HG03139 (cell line): ENCODE results near the gene ZNF485.
"Not testable (repeated sequence)": the region's sequence is repeated elsewhere in the genome, so short reads cannot be mapped to it uniquely, and the experiment has no call there.

Source experiments
- ATAC-seq: cut with Tn5 transposase; IDR thresholded peaks from one replicate; pipeline ENCODE4 v1.9.1; 2021; ENCODE audit not compliant: unreplicated experiment

The ZNF485 gene

GRCh38 chr10:43601576-43601975 lies 4.7 kb upstream of the ZNF485 start:
- not testable (repeated sequence) for ATAC-seq

DNA sequence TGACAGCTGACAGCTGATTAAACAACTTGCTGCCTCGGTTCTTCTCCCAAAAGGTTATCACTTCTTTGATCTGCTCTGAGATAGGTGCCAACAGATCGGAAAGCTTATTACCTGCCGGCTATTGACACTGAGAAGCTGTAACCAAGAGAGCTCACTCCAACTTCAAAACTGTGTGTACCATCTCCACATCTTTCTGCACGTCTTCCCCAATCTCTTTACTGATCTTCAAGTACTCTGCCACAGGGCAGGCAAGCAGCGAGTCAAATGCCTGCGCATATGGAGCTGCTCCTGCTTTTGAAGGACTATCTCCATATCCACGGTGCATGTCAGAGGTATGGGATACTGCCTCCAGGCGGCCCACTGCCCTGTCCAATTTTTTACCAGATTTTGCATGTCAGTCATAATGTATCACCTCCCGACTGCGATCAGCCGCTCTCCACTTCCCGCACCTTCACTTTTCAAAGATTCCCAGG lies 352 bp upstream of the ZNF485 start:
- no peak for ATAC-seq

DNA sequence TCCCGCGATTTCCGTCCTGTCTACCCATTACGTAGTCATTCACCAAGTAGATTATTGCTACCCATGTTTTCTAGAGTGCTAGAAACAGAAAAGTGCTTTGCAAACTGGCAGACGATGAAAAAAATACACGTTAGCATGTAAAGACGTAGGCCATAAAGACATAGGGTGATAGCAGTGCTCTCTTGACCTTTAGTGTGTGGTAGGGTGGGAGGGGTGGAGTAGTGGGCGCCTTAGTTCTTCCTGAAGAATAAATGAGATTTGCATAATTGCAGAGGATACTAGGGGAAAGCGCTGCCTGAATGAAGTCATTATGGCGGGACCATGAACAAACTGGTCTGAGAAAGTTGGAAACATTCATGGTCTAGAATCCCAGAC lies 948 bp downstream of the ZNF485 start:
- no peak for ATAC-seq

GRCh38 chr10:43610636-43611035 lies 4.4 kb downstream of the ZNF485 start:
- ATAC-seq = no peak

DNA sequence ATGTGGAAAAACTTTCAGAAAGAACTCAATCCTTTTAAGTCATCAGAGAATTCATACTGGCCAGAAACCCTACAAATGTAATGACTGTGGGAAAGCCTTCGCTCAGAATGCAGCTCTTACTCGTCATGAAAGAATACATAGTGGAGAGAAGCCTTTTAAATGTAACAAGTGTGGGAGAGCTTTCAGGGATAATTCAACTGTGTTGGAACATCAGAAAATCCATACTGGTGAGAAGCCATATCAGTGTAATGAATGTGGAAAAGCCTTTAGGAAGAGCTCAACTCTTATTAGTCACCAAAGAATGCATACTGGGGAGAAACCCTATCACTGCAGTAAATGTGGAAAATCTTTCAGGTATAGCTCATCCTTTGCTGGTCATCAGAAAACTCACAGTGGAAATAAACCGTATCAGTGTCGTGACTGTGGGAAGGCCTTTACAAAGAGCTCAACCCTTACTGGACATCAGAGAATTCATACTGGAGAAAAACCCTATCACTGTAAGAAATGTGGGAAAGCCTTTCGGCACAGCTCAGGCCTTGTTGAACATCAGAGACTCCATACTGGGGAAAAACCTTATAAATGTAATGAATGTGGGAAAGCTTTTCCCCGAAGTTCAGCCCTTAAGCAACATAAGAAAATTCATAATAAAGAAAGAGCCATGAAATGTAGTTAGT lies 10.6 kb downstream of the ZNF485 start:
- ATAC-seq = no peak

GRCh38 chr10:43619368-43619767 lies 13.1 kb downstream of the ZNF485 start:
- ATAC-seq = no peak

- no peak for ATAC-seq
Measured at GRCh38 chr10:43622038-43622437, 15.8 kb downstream of the ZNF485 start.

GRCh38 chr10:43623351-43623750 lies 17.1 kb downstream of the ZNF485 start:
- ATAC-seq = no peak

DNA sequence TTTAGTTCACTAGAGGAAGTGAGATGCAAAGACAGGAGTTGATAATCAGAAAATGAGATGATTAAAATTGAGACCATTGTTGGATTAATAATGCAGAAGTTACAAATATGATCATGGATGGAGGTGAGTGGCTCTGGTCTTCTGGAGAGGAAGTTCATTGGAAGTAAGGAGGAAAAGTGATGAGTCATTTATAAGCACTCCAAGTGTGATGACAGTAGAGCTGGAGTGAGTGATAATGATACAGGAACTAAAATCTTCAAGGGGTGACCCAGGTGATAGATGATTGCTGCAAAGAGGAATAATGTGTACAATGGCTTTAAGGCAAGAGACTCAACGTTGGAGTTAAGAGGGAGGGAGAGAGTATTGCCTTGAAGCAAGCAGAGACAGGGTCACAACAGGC lies 21.7 kb downstream of the ZNF485 start:
- no peak for ATAC-seq

GRCh38 chr10:43628956-43629355 lies 22.7 kb downstream of the ZNF485 start:
- no peak for ATAC-seq

DNA sequence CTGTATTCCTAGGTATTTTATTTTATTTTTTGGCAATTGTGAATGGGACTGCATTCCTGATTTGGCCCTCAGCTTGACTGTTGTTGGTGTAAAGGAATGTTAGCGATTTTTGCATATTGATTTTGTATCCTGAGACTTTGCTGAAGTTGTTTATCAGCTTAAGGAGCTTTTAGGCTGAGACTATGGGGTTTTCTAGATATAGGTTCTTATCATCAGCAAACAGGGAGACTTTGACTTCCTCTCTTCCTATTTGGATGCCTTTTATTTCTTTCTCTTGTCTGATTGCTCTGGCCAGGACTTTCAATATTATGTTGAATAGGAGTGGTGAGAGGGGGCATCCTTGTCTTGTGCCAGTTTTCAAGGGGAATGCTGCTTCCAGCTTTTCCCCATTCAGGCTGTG lies 29.6 kb downstream of the ZNF485 start:
- not testable (repeated sequence) for ATAC-seq

DNA sequence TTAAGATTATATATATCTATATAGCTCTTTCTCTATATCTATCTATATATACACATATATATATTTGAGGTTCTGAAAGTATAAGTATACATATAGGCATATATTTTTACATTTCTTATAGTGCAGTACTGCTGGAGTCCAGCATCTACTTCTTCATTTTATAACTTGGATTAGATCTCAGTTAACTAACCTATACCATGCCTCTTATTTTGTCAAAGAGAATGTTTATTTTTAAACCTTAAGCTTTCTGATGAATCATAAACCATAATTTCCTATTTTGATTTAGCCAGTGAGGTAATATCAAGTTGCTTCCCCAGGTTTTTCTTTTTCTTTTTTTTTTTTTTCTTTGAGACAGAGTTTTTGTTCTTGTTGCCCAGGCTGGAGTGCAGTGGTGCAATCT lies 34.4 kb downstream of the ZNF485 start:
- ATAC-seq = no peak

GRCh38 chr10:43644252-43644651 lies 38.0 kb downstream of the ZNF485 start:
- ATAC-seq = no peak

DNA sequence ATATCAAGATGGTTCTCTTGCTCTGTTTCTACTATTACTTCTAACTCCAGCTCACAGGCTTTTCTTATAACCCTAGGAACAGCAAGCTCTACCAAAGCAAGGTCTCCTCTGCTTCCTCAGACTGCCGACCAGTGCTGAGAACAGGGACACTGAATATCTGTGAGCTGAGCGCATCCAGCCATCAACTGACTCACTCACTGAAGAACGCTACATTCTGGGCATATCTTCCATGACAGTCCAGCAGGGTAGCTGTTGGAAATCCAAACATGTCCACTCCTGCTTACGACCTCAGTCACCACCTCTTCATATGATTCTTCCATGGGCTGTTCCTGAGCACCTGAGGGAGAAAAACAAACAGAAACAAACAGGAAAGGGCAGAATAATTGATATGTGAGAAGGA lies 39.6 kb downstream of the ZNF485 start:
- ATAC-seq = no peak

DNA sequence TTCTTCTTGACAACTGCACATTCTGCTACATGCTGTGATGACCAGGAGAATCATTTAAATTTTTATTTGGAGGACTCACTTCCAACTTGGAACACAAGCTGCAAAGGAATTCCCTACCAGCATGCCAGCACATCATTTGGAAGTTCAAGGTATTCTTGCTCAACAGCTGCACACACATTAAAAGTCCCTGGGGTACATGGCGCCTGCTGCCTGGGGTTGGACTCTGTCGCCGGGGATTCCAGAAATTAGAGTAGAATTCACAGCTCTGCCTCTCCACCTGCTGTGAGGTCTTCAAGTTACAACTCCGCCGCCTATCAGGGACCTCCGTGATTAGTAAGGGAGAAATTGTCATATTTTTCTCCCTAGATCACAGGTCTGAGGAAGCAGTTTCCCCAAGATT lies 41.3 kb downstream of the ZNF485 start:
- ATAC-seq = no peak

- ATAC-seq = no peak
Measured at GRCh38 chr10:43648095-43648397, 41.8 kb downstream of the ZNF485 start.

DNA sequence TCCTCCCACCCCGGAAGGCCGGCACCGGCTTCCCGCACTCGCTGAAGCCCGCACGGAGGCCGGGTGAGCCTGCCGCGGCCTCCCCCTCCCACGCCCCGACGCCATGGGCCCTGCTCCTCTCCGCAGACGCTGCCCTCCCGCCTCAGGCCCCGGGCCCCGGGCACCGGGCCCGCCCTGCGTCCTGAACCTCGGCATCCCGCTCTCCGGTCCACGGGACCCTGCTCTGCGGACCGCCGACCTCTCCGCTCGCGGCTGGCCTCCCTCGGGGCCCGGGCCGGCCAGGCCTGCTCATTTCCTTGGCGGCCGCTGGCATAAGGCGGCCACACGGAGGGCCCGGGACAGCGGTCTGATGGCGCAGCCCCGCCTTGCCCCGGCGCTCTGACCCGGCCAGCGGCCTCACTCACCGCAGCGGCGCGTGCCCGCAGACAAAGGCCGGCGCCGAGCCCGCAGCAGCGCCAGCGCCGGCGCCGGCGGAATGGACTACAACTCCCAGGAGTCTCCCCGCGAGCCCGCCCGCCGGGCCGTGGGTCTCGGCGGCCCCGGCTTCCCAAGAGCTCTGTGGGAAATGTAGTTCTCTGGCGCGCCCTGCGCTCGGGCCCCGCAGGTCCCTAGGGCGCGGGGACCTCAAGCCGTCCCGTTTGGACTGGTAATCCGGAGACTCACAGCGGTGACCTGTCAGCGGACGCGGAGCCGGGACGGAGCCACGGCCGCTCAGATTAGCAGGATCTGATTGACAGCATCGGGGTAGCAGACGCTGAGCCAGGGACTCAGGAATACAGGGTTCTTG lies 42.4 kb downstream of the ZNF485 start, which contains the start of gene ZNF32:
ZNF32 (minus strand) TSS at position 484 of the 787 bp plus-strand sequence. CDS start 2,748 bp downstream, outside the sequence.
- peak; percentile 99 for ATAC-seq

GRCh38 chr10:43649185-43649523 lies 42.9 kb downstream of the ZNF485 start:
- no peak for ATAC-seq

DNA sequence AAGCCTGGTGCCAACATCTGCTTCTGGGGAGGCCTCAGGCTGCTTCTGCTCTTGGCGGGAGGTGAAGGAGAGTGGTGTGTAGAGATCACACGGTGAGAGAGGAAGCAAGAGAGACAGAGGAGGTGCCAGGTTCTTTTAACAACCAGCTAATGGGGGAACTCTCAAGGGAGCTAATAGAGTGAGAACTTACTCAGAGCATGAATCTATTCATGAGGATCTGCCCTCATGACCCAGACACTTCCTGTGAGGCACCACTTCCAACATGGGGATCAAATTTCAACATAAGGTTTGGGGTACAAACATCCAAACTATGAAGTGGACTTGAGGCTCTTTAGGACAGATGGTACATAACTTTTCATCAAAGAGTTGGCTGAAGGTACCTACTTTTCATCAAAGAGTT lies 47.5 kb downstream of the ZNF485 start:
- ATAC-seq = no peak

- no peak for ATAC-seq
Measured at GRCh38 chr10:43655311-43655710, 49.1 kb downstream of the ZNF485 start.

DNA sequence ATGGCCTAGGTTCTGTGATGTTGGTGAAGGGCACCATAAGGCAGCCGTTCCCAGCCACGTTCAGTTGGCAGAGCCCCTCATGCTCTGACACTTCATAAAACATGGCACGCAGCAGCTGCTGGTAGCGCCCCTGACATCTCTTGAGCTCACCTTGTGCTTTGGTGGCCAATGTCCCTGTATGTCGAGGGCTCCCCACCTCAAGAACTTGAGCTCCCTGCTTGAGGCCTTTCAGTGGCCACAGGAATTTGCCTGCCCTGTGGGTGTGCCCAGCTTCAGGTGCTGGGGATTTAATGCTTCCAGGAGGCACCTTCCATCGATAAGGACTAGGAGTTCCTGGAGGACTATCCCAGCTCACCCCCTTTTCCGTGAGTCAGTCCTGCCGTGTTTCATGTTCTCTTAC lies 52.0 kb downstream of the ZNF485 start:
- ATAC-seq = no peak

GRCh38 chr10:43665054-43665453 lies 58.8 kb downstream of the ZNF485 start:
- no peak for ATAC-seq

GRCh38 chr10:43666552-43666951 lies 60.3 kb downstream of the ZNF485 start:
- no peak for ATAC-seq
